CD4-positive, alpha-beta memory T cell (primary cell): ENCODE data around the gene SEC24C. TPM values are rescaled to one million over a fixed set of nuclear protein-coding genes. Genes with fewer than 3 reads are reported as not detected.
A peak's percentile ranks its signal among the peaks of the same experiment; 100 is the strongest.
"Not testable (repeated sequence)": the region's sequence is repeated elsewhere in the genome, so short reads cannot be mapped to it uniquely, and the experiment has no call there.

Source experiments
- CTCF ChIA-PET: fragments of 350-600 bp; sonication (Branson Sonifier 250); formaldehyde crosslinking; loops from one replicate; lab custom pipeline; 2021; ENCODE audit warnings: inconsistent platforms; ENCODE audit not compliant: partially characterized antibody; lab: Charles Lee
- POLR2A ChIA-PET: fragments of 350-600 bp; sonication (Branson Sonifier 250); formaldehyde crosslinking; loops from one replicate; lab custom pipeline; 2021; ENCODE audit not compliant: partially characterized antibody; lab: Charles Lee
- DNase-seq, 5 donors: peaks; one replicate each; pipeline versions ENCODE4 v3.0.0 to v3.0.0-alpha.2; 2020 to 2022; ENCODE audit warnings: mixed read lengths in 1 of 5
- H3K27ac ChIP-seq: one replicate; pipeline ENCODE4 v1.7.0; 2013; ENCODE audit warnings: low read depth, low read length
- H3K27me3 ChIP-seq: 2 replicates; pipeline ENCODE4 v1.7.0; 2013; ENCODE audit warnings: mild to moderate bottlenecking, low read length, moderate library complexity; ENCODE audit not compliant: insufficient read depth
- H3K36me3 ChIP-seq: 2 replicates; pipeline ENCODE4 v1.7.0; 2013; ENCODE audit warnings: mild to moderate bottlenecking, low read length, moderate library complexity; ENCODE audit not compliant: insufficient read depth
- H3K4me1 ChIP-seq: 2 replicates; pipeline ENCODE4 v1.7.0; 2013; ENCODE audit warnings: mild to moderate bottlenecking, low read length, moderate library complexity; ENCODE audit not compliant: insufficient read depth
- H3K4me3 ChIP-seq, 2 donors: one replicate each; pipeline ENCODE4 v1.7.0; 2013; ENCODE audit warnings: low read length in 2 of 2, mild to moderate bottlenecking in 1 of 2
- H3K9me3 ChIP-seq, 2 donors: one replicate each; pipeline ENCODE4 v1.7.0; 2013; ENCODE audit warnings: low read length in 2 of 2, control low read depth in 1 of 2; ENCODE audit not compliant: control insufficient read depth in 1 of 2
- H3K27ac Mint-ChIP-seq, 7 donors: one replicate each; pipeline ENCODE4 v1.8.0; 2020 to 2021; ENCODE audit warnings: mixed read lengths in 7 of 7, mild to moderate bottlenecking in 6 of 7, inconsistent platforms in 3 of 7, moderate library complexity in 3 of 7
- H3K27me3 Mint-ChIP-seq, 2 donors: one replicate each; pipeline ENCODE4 v1.8.0; 2020 to 2021; ENCODE audit warnings: mixed read lengths in 2 of 2
- H3K36me3 Mint-ChIP-seq, 2 donors: one replicate each; pipeline ENCODE4 v1.8.0; 2020 to 2021; ENCODE audit warnings: mixed read lengths in 2 of 2, inconsistent platforms in 1 of 2, mild to moderate bottlenecking in 1 of 2
- H3K4me1 Mint-ChIP-seq, 4 donors: one replicate each; pipeline ENCODE4 v1.8.0; 2020 to 2021; ENCODE audit warnings: mixed read lengths in 4 of 4, mild to moderate bottlenecking in 1 of 4
- H3K4me3 Mint-ChIP-seq, 8 donors: one replicate each; pipeline ENCODE4 v1.8.0; 2020 to 2021; ENCODE audit warnings: mixed read lengths in 8 of 8, mild to moderate bottlenecking in 7 of 8, moderate library complexity in 6 of 8, inconsistent platforms in 3 of 8
- H3K9me3 Mint-ChIP-seq, 8 donors: one replicate each; pipeline ENCODE4 v1.8.0; 2020 to 2021; ENCODE audit warnings: mixed read lengths in 8 of 8, mild to moderate bottlenecking in 5 of 8, inconsistent platforms in 3 of 8, moderate library complexity in 1 of 8
- intact Hi-C: fragments of 100-400 bp; cut with micrococcal nuclease; formaldehyde crosslinking; loops from one replicate; pipeline ENCODE4 v1.15.1; 2023
- polyA plus RNA-seq, 2 donors: library from polyadenylated mRNA; unstranded; fragments of 300-500 nt; fragmentation: Illumina TruSeq; gene quantifications; one replicate each; pipeline ENCODE4 v1.2.3, GENCODE V29; 2021
- total RNA-seq, 2 experiments: library from RNA; stranded (reverse); gene quantifications; one replicate each; pipeline ENCODE4 v1.2.3, GENCODE V29; 2021

SEC24C gene
- total and polyA plus RNA-seq, 4 experiments from 2014 or later = 32.5 to 127 (median 97.5) TPM

GRCh38 chr10:73707628-73708027 is 36.5 kb upstream of the SEC24C start:
- DNase-seq, POLR2A ChIA-PET, H3K4me1 ChIP-seq, H3K4me1 Mint-ChIP-seq, CTCF ChIA-PET, H3K4me3 Mint-ChIP-seq, H3K36me3 ChIP-seq, H3K27ac Mint-ChIP-seq, H3K4me3 ChIP-seq, H3K9me3 Mint-ChIP-seq, H3K27me3 Mint-ChIP-seq, H3K27me3 ChIP-seq, intact Hi-C loops, H3K27ac ChIP-seq, H3K9me3 ChIP-seq: not testable (repeated sequence)
- H3K36me3 Mint-ChIP-seq = peaks cover 25 to 31% of the 10 kb centered on the region in 2 donors

- H3K27ac ChIP-seq, DNase-seq, H3K4me1 ChIP-seq, H3K4me3 Mint-ChIP-seq, H3K9me3 Mint-ChIP-seq, H3K4me3 ChIP-seq, H3K27me3 ChIP-seq, CTCF ChIA-PET, H3K9me3 ChIP-seq, H3K36me3 ChIP-seq, POLR2A ChIA-PET, intact Hi-C loops, H3K27me3 Mint-ChIP-seq, H3K4me1 Mint-ChIP-seq: not testable (repeated sequence)
- peak overlapping the region in 4 of 7 donors; percentile 19 to 66 (median 26) for H3K27ac Mint-ChIP-seq
- H3K36me3 Mint-ChIP-seq = peaks cover 29 to 32% of the 10 kb centered on the region in 2 donors
Measured at GRCh38 chr10:73708122-73708521, 36.0 kb upstream of the SEC24C start.

GRCh38 chr10:73711683-73712082 is 32.5 kb upstream of the SEC24C start:
- H3K4me1 ChIP-seq, H3K9me3 Mint-ChIP-seq, H3K4me3 ChIP-seq, H3K9me3 ChIP-seq, H3K27me3 ChIP-seq, H3K4me3 Mint-ChIP-seq, H3K27ac ChIP-seq, H3K27ac Mint-ChIP-seq, H3K27me3 Mint-ChIP-seq, POLR2A ChIA-PET, CTCF ChIA-PET, intact Hi-C loops, H3K4me1 Mint-ChIP-seq, DNase-seq: not testable (repeated sequence)
- H3K36me3 Mint-ChIP-seq = peaks cover 21 to 34% of the 10 kb centered on the region in 2 donors
- H3K36me3 ChIP-seq = peaks cover 12% of the 10 kb centered on the region

GRCh38 chr10:73713912-73714311 is 30.3 kb upstream of the SEC24C start:
- H3K27me3 ChIP-seq, H3K9me3 Mint-ChIP-seq, H3K4me1 ChIP-seq, H3K4me1 Mint-ChIP-seq, H3K27ac ChIP-seq, H3K9me3 ChIP-seq, H3K27me3 Mint-ChIP-seq, intact Hi-C loops, H3K4me3 Mint-ChIP-seq, CTCF ChIA-PET, H3K4me3 ChIP-seq, POLR2A ChIA-PET, DNase-seq: not testable (repeated sequence)
- Mint-ChIP-seq H3K27ac (peak overlapping the region in 1 of 7 donors; percentile 54), H3K36me3 (peaks cover 36 to 52% of the 10 kb centered on the region in 2 donors)
- H3K36me3 ChIP-seq = peaks cover 31% of the 10 kb centered on the region

GRCh38 chr10:73714483-73714882 is 29.7 kb upstream of the SEC24C start:
- H3K9me3 Mint-ChIP-seq, H3K4me1 Mint-ChIP-seq, H3K4me3 ChIP-seq, H3K27me3 Mint-ChIP-seq, DNase-seq, intact Hi-C loops, H3K4me3 Mint-ChIP-seq, H3K27ac ChIP-seq, H3K4me1 ChIP-seq, CTCF ChIA-PET, H3K27ac Mint-ChIP-seq, POLR2A ChIA-PET, H3K27me3 ChIP-seq, H3K9me3 ChIP-seq: not testable (repeated sequence)
- H3K36me3 Mint-ChIP-seq = peaks cover 42 to 56% of the 10 kb centered on the region in 2 donors
- H3K36me3 ChIP-seq = peaks cover 31% of the 10 kb centered on the region

- H3K36me3 Mint-ChIP-seq = peaks cover 39 to 56% of the 10 kb centered on the region in 2 donors
- H3K27ac Mint-ChIP-seq, H3K9me3 ChIP-seq, H3K4me1 Mint-ChIP-seq, CTCF ChIA-PET, intact Hi-C loops, H3K4me3 Mint-ChIP-seq, POLR2A ChIA-PET, H3K9me3 Mint-ChIP-seq, H3K4me1 ChIP-seq, H3K27me3 Mint-ChIP-seq, DNase-seq, H3K27me3 ChIP-seq, H3K4me3 ChIP-seq, H3K27ac ChIP-seq: not testable (repeated sequence)
- peaks cover 37% of the 10 kb centered on the region for H3K36me3 ChIP-seq
Measured at GRCh38 chr10:73715179-73716156, 28.7 kb upstream of the SEC24C start.

GRCh38 chr10:73716251-73716650 is 27.9 kb upstream of the SEC24C start:
- DNase-seq = no peak
- Mint-ChIP-seq H3K36me3 (peaks cover 47 to 58% of the 10 kb centered on the region in 2 donors), H3K27me3 (no peaks in the 10 kb centered on the region), H3K27ac (peak overlapping the region in 1 of 7 donors; percentile 7), H3K9me3 (no peaks in the 10 kb centered on the region), H3K4me3 (no peak overlapping the region), H3K4me1 (no peaks in the 10 kb centered on the region)
- POLR2A ChIA-PET = no interaction called here
- Histone ChIP-seq H3K36me3 (peaks cover 44% of the 10 kb centered on the region), H3K4me3 (no peak overlapping the region), H3K4me1 (no peaks in the 10 kb centered on the region), H3K9me3 (no peaks in the 10 kb centered on the region), H3K27me3 (no peaks in the 10 kb centered on the region), H3K27ac (no peak overlapping the region)
- intact Hi-C loops = no loop called here
- CTCF ChIA-PET = no interaction called here
